ENCODE measurements around the gene ERLEC1.
"Not testable (repeated sequence)": the region's sequence is repeated elsewhere in the genome, so short reads cannot be mapped to it uniquely, and the experiment has no call there.

The ERLEC1 gene

DNA sequence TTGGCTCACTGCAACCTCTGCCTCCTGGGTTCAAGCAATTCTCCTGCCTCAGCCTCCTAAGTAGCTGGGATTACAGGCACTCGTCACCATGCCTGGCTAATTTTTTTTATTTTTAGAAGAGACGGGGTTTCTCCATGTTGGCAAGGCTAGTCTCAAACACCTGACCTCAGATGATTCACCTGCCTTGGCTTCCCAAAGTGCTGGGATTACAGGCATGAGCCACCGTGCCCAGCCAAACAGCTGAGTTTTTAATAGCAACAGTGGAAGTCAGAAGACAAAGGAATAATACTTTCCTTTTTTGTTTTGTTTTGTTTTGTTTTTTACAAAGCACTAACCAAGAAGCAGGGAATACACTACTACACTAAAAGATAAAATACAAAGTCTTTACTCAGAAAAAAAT lies 56.0 kb downstream of the ERLEC1 start:
- H3K9me3 ChIP-seq (ENCODE audit: severe bottlenecking), result no peaks in the 10 kb centered on the region
- TF ChIP-seq, protein P1, sequence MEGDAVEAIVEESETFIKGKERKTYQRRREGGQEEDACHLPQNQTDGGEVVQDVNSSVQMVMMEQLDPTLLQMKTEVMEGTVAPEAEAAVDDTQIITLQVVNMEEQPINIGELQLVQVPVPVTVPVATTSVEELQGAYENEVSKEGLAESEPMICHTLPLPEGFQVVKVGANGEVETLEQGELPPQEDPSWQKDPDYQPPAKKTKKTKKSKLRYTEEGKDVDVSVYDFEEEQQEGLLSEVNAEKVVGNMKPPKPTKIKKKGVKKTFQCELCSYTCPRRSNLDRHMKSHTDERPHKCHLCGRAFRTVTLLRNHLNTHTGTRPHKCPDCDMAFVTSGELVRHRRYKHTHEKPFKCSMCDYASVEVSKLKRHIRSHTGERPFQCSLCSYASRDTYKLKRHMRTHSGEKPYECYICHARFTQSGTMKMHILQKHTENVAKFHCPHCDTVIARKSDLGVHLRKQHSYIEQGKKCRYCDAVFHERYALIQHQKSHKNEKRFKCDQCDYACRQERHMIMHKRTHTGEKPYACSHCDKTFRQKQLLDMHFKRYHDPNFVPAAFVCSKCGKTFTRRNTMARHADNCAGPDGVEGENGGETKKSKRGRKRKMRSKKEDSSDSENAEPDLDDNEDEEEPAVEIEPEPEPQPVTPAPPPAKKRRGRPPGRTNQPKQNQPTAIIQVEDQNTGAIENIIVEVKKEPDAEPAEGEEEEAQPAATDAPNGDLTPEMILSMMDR (IDR thresholded peaks at IDR 0.05; ENCODE audit: poor library complexity, severe bottlenecking), result no peak
- no peak overlapping the region for H3K4me3 ChIP-seq (ENCODE audit: severe bottlenecking)
- no peaks in the 10 kb centered on the region for H3K4me1 ChIP-seq (ENCODE audit: insufficient read depth, poor library complexity, severe bottlenecking)
- no peak overlapping the region for H3K27ac ChIP-seq (ENCODE audit: poor library complexity, severe bottlenecking)
- DNase-seq (ENCODE audit: low spot score) (no peak), ATAC-seq (ENCODE audit: low read depth) (no peak)
- H3K27me3 ChIP-seq (ENCODE audit: insufficient read depth, poor library complexity, severe bottlenecking), result no peaks in the 10 kb centered on the region
- no peaks in the 10 kb centered on the region for H3K36me3 ChIP-seq (ENCODE audit: low read depth)

DNA sequence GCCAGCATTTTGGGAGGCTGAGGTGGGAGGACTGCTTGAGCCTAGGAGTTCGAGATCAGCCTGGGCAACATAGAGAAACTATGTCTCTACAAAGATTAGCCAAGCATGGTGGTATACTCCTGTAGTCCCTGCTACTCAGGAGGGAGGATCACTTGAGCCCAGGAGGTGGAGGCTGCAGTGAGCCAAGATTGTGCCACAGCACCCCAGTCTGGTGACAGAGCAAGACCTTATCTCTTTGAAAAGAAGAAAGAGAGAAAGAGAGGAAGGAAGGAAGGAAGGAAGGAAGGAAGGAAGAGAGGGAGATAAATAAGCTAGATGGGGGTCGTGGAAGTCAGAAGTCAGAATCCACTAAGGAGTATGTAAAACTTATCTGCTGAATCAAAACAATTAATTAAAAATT lies 56.8 kb downstream of the ERLEC1 start:
- DNase-seq (ENCODE audit: low spot score) (no peak), ATAC-seq (ENCODE audit: low read depth) (no peak)
- TF ChIP-seq, protein P1 (IDR thresholded peaks at IDR 0.05; ENCODE audit: poor library complexity, severe bottlenecking), result no peak
- Histone ChIP-seq H3K36me3 (ENCODE audit: low read depth) (no peaks in the 10 kb centered on the region), H3K4me1 (ENCODE audit: insufficient read depth, poor library complexity, severe bottlenecking) (no peaks in the 10 kb centered on the region), H3K9me3 (ENCODE audit: severe bottlenecking) (no peaks in the 10 kb centered on the region), H3K27ac (ENCODE audit: poor library complexity, severe bottlenecking) (no peak overlapping the region), H3K4me3 (ENCODE audit: severe bottlenecking) (no peak overlapping the region), H3K27me3 (ENCODE audit: insufficient read depth, poor library complexity, severe bottlenecking) (no peaks in the 10 kb centered on the region)

DNA sequence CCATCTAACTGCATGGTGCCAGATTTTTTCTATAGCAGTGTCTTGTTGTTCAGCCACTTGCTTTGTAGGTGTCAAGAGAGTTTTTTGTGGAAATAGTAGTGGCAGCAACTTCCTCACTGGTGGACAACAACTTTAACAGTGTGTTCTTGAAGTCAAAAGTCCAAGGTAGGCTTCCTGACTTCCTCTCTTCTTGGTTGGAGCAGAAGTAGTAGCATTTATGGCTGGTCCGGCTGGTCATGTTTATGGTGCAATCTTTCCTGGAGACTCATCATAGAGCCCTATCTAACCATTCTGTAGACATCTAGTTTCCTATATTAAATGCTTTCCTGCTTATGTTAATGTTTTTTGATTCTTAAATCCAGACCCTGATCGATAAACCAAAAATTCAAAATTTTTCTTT lies 61.2 kb downstream of the ERLEC1 start:
- DNase-seq (ENCODE audit: low spot score) (no peak), ATAC-seq (ENCODE audit: low read depth) (no peak)
- Histone ChIP-seq H3K27me3 (ENCODE audit: insufficient read depth, poor library complexity, severe bottlenecking) (no peaks in the 10 kb centered on the region), H3K4me3 (ENCODE audit: severe bottlenecking) (no peak overlapping the region), H3K36me3 (ENCODE audit: low read depth) (peaks cover 2% of the 10 kb centered on the region; the same call in 1 of the 2 replicates), H3K9me3 (ENCODE audit: severe bottlenecking) (no peaks in the 10 kb centered on the region), H3K27ac (ENCODE audit: poor library complexity, severe bottlenecking) (no peak overlapping the region), H3K4me1 (ENCODE audit: insufficient read depth, poor library complexity, severe bottlenecking) (no peaks in the 10 kb centered on the region)
- TF ChIP-seq, protein P1 (IDR thresholded peaks at IDR 0.05; ENCODE audit: poor library complexity, severe bottlenecking), result no peak

DNA sequence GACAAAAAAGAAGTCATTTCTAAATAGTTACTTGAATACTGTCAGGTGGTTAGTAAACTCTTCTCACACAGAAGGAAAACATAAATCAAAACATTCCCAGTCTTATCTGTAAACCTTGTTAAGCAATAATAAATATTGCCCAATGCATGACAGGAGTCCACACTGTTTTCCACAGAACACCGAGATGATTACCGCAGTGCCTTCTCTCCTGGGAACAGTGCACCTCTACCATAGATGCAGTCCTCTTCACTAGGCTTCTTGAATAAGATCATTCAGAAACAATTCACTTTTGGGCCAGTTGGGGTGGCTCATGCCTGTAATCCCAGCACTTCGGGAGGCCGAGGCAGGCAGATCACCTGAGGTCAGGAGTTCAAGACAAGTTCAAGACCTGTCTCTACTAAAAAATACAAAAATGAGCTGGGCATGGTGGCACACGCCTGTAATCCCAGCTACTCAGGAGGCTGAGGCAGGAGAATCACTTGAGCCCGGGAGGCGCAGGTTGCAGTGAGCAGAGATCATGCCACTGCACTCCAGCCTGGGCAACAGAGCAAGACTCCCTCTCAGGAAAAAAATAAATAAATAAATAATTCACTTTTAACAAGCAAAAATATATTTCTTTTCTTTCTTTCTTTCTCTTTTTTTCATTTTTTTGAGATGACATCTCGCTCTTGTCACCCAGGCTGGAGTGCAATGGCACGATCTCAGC lies 64.4 kb downstream of the ERLEC1 start:
- ATAC-seq (ENCODE audit: low read depth), result not testable (repeated sequence)

DNA sequence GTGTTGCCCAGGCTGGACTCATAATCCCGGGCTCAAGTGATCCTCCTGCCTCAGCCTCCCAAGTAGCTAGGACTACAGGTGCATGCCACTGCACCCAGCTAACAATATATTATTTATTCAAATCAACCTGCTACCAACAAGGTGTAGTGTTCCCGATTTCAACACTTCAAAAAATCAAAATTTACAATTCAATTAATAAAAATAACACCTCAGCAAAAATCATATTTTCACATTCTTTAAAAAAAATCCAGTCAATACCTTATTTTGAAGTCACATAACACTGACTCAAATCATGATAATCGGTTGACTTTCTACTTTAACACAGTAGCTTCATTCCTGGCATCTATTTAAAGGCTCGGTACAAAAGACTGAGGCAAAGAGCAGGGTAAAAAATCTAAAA lies 65.7 kb downstream of the ERLEC1 start:
- Histone ChIP-seq H3K36me3 (ENCODE audit: low read depth) (peaks cover 2% of the 10 kb centered on the region; the same call in 1 of the 2 replicates), H3K4me3 (ENCODE audit: severe bottlenecking) (no peak overlapping the region), H3K4me1 (ENCODE audit: insufficient read depth, poor library complexity, severe bottlenecking) (no peaks in the 10 kb centered on the region), H3K27me3 (ENCODE audit: insufficient read depth, poor library complexity, severe bottlenecking) (no peaks in the 10 kb centered on the region), H3K9me3 (ENCODE audit: severe bottlenecking) (no peaks in the 10 kb centered on the region), H3K27ac (ENCODE audit: poor library complexity, severe bottlenecking) (no peak overlapping the region)
- DNase-seq (ENCODE audit: low spot score) (no peak), ATAC-seq (ENCODE audit: low read depth) (no peak)
- TF ChIP-seq, protein P1 (IDR thresholded peaks at IDR 0.05; ENCODE audit: poor library complexity, severe bottlenecking), result no peak

More for the DNA sequence above, 64.4 kb downstream of the ERLEC1 start:
- not testable (repeated sequence) for H3K9me3 ChIP-seq (ENCODE audit: severe bottlenecking); H3K4me3 ChIP-seq (ENCODE audit: severe bottlenecking); H3K36me3 ChIP-seq (ENCODE audit: low read depth); DNase-seq (ENCODE audit: low spot score); H3K4me1 ChIP-seq (ENCODE audit: insufficient read depth, poor library complexity, severe bottlenecking); H3K27me3 ChIP-seq (ENCODE audit: insufficient read depth, poor library complexity, severe bottlenecking); H3K27ac ChIP-seq (ENCODE audit: poor library complexity, severe bottlenecking)

Data from RWPE2 (cell line).